K562 (cell line): ENCODE measurements around the gene TTLL3. TPM values are rescaled to one million over a fixed set of nuclear protein-coding genes. Genes with fewer than 3 reads are reported as not detected.

Source experiments
- BRF2 ChIP-seq: IDR thresholded peaks from 3 replicates; pipeline ENCODE4 v1.6.1; 2011; ENCODE audit warnings: borderline replicate concordance, mild to moderate bottlenecking; ENCODE audit not compliant: insufficient read length, insufficient read depth
- E2F1 ChIP-seq: sonication (generic); formaldehyde crosslinking; IDR thresholded peaks from 2 replicates; pipeline ENCODE4 v1.8.1; 2023; ENCODE audit warnings: mild to moderate bottlenecking, missing genetic modification reagents, moderate library complexity
- HDGF ChIP-seq: fragments of 450-650 bp; IDR thresholded peaks from 2 replicates; pipeline ENCODE4 v1.6.1; 2016
- IFI16 ChIP-seq: fragments of 250-450 bp; sonication (Bioruptor Pico); IDR thresholded peaks from 2 replicates; pipeline ENCODE4 v2.1.2; 2022; ENCODE audit warnings: mild to moderate bottlenecking, inconsistent platforms
- JUNB ChIP-seq: fragments of 450-650 bp; formaldehyde crosslinking; conservative IDR thresholded peaks from 2 replicates; pipeline ENCODE4 v1.4.0; 2020; ENCODE audit warnings: mild to moderate bottlenecking
- MITF ChIP-seq: IDR thresholded peaks from 2 replicates; pipeline ENCODE4 v1.6.1; 2014; ENCODE audit warnings: antibody characterized with exemption
- MTF1 ChIP-seq: fragments of 250-450 bp; sonication (Bioruptor Pico); IDR thresholded peaks from 2 replicates; pipeline ENCODE4 v1.9.0; 2021; ENCODE audit warnings: moderate library complexity, mild to moderate bottlenecking, inconsistent platforms, borderline replicate concordance
- NCOA6 ChIP-seq: fragments of 450-650 bp; IDR thresholded peaks from 2 replicates; pipeline ENCODE4 v1.6.1; 2017; ENCODE audit warnings: mild to moderate bottlenecking
- PTTG1 ChIP-seq: fragments of 450-650 bp; IDR thresholded peaks from 2 replicates; pipeline ENCODE4 v1.6.1; 2016; ENCODE audit warnings: low read depth, mild to moderate bottlenecking, missing genetic modification characterization, missing compliant biosample characterization
- RBM39 ChIP-seq: fragments of 200-400 bp; formaldehyde crosslinking; optimal IDR thresholded peaks from 2 replicates; pipeline ENCODE3; 2018; ENCODE audit warnings: low read depth, low read length
- SRSF7 ChIP-seq: fragments of 200-400 bp; formaldehyde crosslinking; optimal IDR thresholded peaks from 2 replicates; pipeline ENCODE3; 2017; ENCODE audit warnings: mild to moderate bottlenecking, low read depth, low read length
- TFAP4 ChIP-seq: sonication (generic); formaldehyde crosslinking; IDR thresholded peaks from 2 replicates; pipeline ENCODE4 v1.8.0; 2022; ENCODE audit warnings: missing genetic modification reagents, mild to moderate bottlenecking, moderate library complexity, borderline replicate concordance
- TFE3 ChIP-seq: fragments of 450-650 bp; formaldehyde crosslinking; IDR thresholded peaks from 2 replicates; pipeline ENCODE4 v1.4.0; 2020; ENCODE audit warnings: mild to moderate bottlenecking, mixed read lengths
- TGIF2 ChIP-seq: sonication (generic); formaldehyde crosslinking; IDR thresholded peaks from 2 replicates; pipeline ENCODE4 v1.8.1; 2022; ENCODE audit warnings: mild to moderate bottlenecking, missing genetic modification reagents, moderate library complexity
- ZBTB11 ChIP-seq, 3 experiments: fragments of 200-800 bp in 1 of 3; fragments of 250-450 bp in 1 of 3; fragments of 450-650 bp in 1 of 3; sonication (Bioruptor Pico) in 1 of 3; sonication (Bioruptor generic) in 1 of 3; formaldehyde crosslinking in 1 of 3; IDR thresholded peaks; 2 replicates each; pipeline versions ENCODE4 v1.6.1 to v1.8.0; 2016 to 2022; ENCODE audit warnings: mild to moderate bottlenecking in 2 of 3, missing genetic modification characterization in 2 of 3, missing compliant biosample characterization in 1 of 3, moderate library complexity in 1 of 3
- ZNF589 ChIP-seq: fragments of 200-800 bp; sonication (Bioruptor generic); IDR thresholded peaks from 2 replicates; pipeline ENCODE4 v1.6.1; 2016; ENCODE audit warnings: low read depth, missing genetic modification characterization, missing compliant biosample characterization
- ZNF764 ChIP-seq: fragments of 250-450 bp; sonication (Bioruptor Pico); IDR thresholded peaks from 2 replicates; pipeline ENCODE4 v1.4.0; 2020; ENCODE audit warnings: low read depth, mild to moderate bottlenecking, moderate library complexity
- polyA plus RNA-seq, 8 experiments: library from polyadenylated mRNA; depleted of rRNA in 4 of 8; stranded (reverse) in 5 of 8; unstranded in 3 of 8; fragments of >200 nt; fragmentation: Nextera tagmentation in 2 of 8; fragmentation: Illumina TruSeq in 1 of 8; extraction: Ambion mirVana in 2 of 8; extraction: Trizol in 1 of 8; gene quantifications; 2 replicates each; pipeline versions ENCODE4 v1.2.1 to v1.2.3, GENCODE V29; 2011 to 2014; ENCODE audit warnings: inconsistent platforms in 1 of 8, missing spikeins in 1 of 8
- total RNA-seq, 7 experiments: library from RNA; depleted of rRNA in 6 of 7; stranded (reverse); fragments of >200 nt in 6 of 7; fragmentation: Illumina TruSeq in 2 of 7; extraction: Trizol in 2 of 7; gene quantifications; 2 replicates each; pipeline versions ENCODE4 v1.2.1 to v1.2.3, GENCODE V29; 2011 to 2021; ENCODE audit warnings: low replicate concordance in 1 of 7

TTLL3 gene
- total and polyA plus RNA-seq, 9 of the 15 experiments (the other 6 are each of a cell fraction or from before 2014, with no cell fraction given), result 8.9 to 106 (median 33.2) TPM

- no peak for TF ChIP-seq TFE3 (CRISPR knock-in tag)
- TF ChIP-seq ZNF589 (CRISPR knock-in tag), result no peak
- TF ChIP-seq E2F1 (CRISPR knock-in tag), result peak; percentile 49
- no peak for TF ChIP-seq PTTG1 (tag)
- no peak for TF ChIP-seq RBM39
- no peak for TF ChIP-seq ZNF764
- no peak for TF ChIP-seq IFI16 (CRISPR knock-in tag)
- no peak for TF ChIP-seq JUNB (CRISPR knock-in tag)
- peak in 1 of 3 experiments; percentile 44; a peak in 1 of 6 replicates for TF ChIP-seq ZBTB11 (CRISPR knock-in tag; IDR thresholded peaks at IDR 0.05)
- no peak for TF ChIP-seq NCOA6
- TF ChIP-seq BRF2, result no peak
- no peak for TF ChIP-seq SRSF7
- TF ChIP-seq HDGF, result peak; percentile 85
- peak; percentile 80 for TF ChIP-seq TFAP4 (CRISPR knock-in tag)
- no peak for TF ChIP-seq TGIF2 (CRISPR knock-in tag)
- TF ChIP-seq MTF1, result no peak
- TF ChIP-seq MITF, result no peak
Observed at GRCh38 chr3:9843715-9844438, 33.8 kb downstream of the TTLL3 start, which contains the start of gene RPUSD3 (continued).
